Endothelial cell of umbilical vein (primary cell): Measurements from ENCODE around the gene POLE. TPM values are rescaled to one million over a fixed set of nuclear protein-coding genes. Genes with fewer than 3 reads are reported as not detected.

ENCODE experiments used
- BruUV-seq: library from RNA; stranded (reverse); fragments of 400-500 nt; replicated peaks from 2 replicates; lab custom pipeline; 2021; lab: Mats Ljungman, UMichigan
- CTCF ChIA-PET: fragments of 300-600, 350-600 bp; sonication (Branson Sonifier 250); formaldehyde crosslinking; loops from one replicate; lab custom pipeline; 2021; ENCODE audit warnings: antibody characterized with exemption, inconsistent platforms; lab: Charles Lee
- POLR2A ChIA-PET: fragments of 300-600, 350-600 bp; sonication (Branson Sonifier 250); formaldehyde crosslinking; loops from one replicate; lab custom pipeline; 2021; ENCODE audit warnings: antibody characterized with exemption, inconsistent platforms; lab: Charles Lee
- DNase-seq: peaks from one replicate; pipeline ENCODE4 v3.0.0-alpha.2; 2011; ENCODE audit warnings: low read depth, low spot score
- FAIRE-seq: peaks from 2 replicates; lab custom pipeline; 2011; peaks lifted over from hg19 to GRCh38; lab: Jason Lieb, UNC
- H2AFZ ChIP-seq: 2 replicates; pipeline ENCODE4 v1.6.0; 2012; ENCODE audit warnings: low read depth, low read length, control low read depth, inconsistent platforms
- H3K27ac ChIP-seq: 2 replicates; pipeline ENCODE4 v1.5.1; 2011; ENCODE audit warnings: low read depth, mild to moderate bottlenecking, control low read depth, low read length, moderate library complexity; ENCODE audit not compliant: insufficient read depth
- H3K27me3 ChIP-seq, 2 experiments: 2 replicates each; pipeline versions ENCODE4 v1.6.0 to v1.6.1; 2011; ENCODE audit warnings: low read length in 2 of 2, mixed read lengths in 1 of 2; ENCODE audit not compliant: control insufficient read depth in 2 of 2, insufficient read depth in 2 of 2
- H3K36me3 ChIP-seq, 2 experiments: 2 replicates in 1 of 2; 3 replicates in 1 of 2; pipeline ENCODE4 v1.5.1; 2011; ENCODE audit warnings: low read length in 2 of 2, mild to moderate bottlenecking in 1 of 2, moderate library complexity in 1 of 2; ENCODE audit not compliant: control insufficient read depth in 2 of 2, insufficient read depth in 2 of 2; ENCODE audit errors: extremely low read depth in 1 of 2
- H3K4me1 ChIP-seq: 3 replicates; pipeline ENCODE4 v1.5.1; 2011; ENCODE audit warnings: mild to moderate bottlenecking, low read length; ENCODE audit not compliant: control insufficient read depth, insufficient read depth; ENCODE audit errors: extremely low read depth
- H3K4me2 ChIP-seq: 2 replicates; pipeline ENCODE4 v1.6.1; 2011; ENCODE audit warnings: low read length, control low read depth, mixed read lengths; ENCODE audit not compliant: insufficient read depth
- H3K4me3 ChIP-seq, 3 experiments: fragments of 200-600 bp in 1 of 3; sonication (generic), shearing (Covaris generic) in 1 of 3; replicated peaks in 1 of 3; 2 replicates each; pipeline ENCODE4 v1.5.1; 2011 to 2016; ENCODE audit warnings: control low read depth in 3 of 3, low read length in 3 of 3, mild to moderate bottlenecking in 2 of 3, inconsistent platforms in 1 of 3, low read depth in 1 of 3, moderate library complexity in 1 of 3; ENCODE audit not compliant: insufficient read depth in 1 of 3
- H3K79me2 ChIP-seq: 2 replicates; pipeline ENCODE4 v1.6.0; 2012; ENCODE audit warnings: low read length, inconsistent platforms; ENCODE audit not compliant: control insufficient read depth, insufficient read depth
- H3K9ac ChIP-seq: replicated peaks from 2 replicates; pipeline ENCODE3; 2011; ENCODE audit warnings: low read length, control low read depth; ENCODE audit not compliant: insufficient read depth; ENCODE audit errors: extremely low read depth
- H3K9me1 ChIP-seq: replicated peaks from 3 replicates; pipeline ENCODE4 v1.6.0; 2011; ENCODE audit warnings: mild to moderate bottlenecking, low read length; ENCODE audit not compliant: control insufficient read depth, insufficient read depth; ENCODE audit errors: extremely low read depth
- H3K9me3 ChIP-seq: replicated peaks from 2 replicates; pipeline ENCODE4 v1.5.1; 2012; ENCODE audit warnings: low read length, inconsistent platforms; ENCODE audit not compliant: control insufficient read depth, insufficient read depth
- H4K20me1 ChIP-seq: replicated peaks from 2 replicates; pipeline ENCODE3; 2011; ENCODE audit warnings: mild to moderate bottlenecking, low read length; ENCODE audit not compliant: control insufficient read depth, insufficient read depth; ENCODE audit errors: extremely low read depth
- CTCF ChIP-seq, 2 donors: IDR thresholded peaks; 1 replicate in 1 of 2; 2 replicates in 1 of 2; pipeline ENCODE4 v1.5.1; 2011; ENCODE audit warnings: low read length in 2 of 2, mild to moderate bottlenecking in 2 of 2, moderate library complexity in 2 of 2, control low read depth in 1 of 2, inconsistent platforms in 1 of 2, low read depth in 1 of 2; ENCODE audit not compliant: insufficient read depth in 1 of 2; ENCODE audit errors: extremely low read depth in 1 of 2
- EZH2 ChIP-seq: IDR thresholded peaks from 2 replicates; pipeline ENCODE4 v1.6.1; 2012; ENCODE audit warnings: borderline replicate concordance, low read depth, mild to moderate bottlenecking, moderate library complexity, low read length, inconsistent platforms; ENCODE audit not compliant: severe bottlenecking
- FOS ChIP-seq: IDR thresholded peaks from 2 replicates; pipeline ENCODE4 v1.6.1; 2011; ENCODE audit warnings: mild to moderate bottlenecking, low read length, moderate library complexity, borderline replicate concordance; ENCODE audit not compliant: insufficient read depth
- GATA2 ChIP-seq: IDR thresholded peaks from 2 replicates; pipeline ENCODE4 v1.7.0; 2011; ENCODE audit warnings: low read depth, mild to moderate bottlenecking, moderate library complexity, mixed read lengths, low read length; ENCODE audit not compliant: insufficient read length, insufficient read depth
- JUN ChIP-seq: IDR thresholded peaks from 2 replicates; pipeline ENCODE4 v1.6.1; 2011; ENCODE audit warnings: borderline replicate concordance, low read depth; ENCODE audit not compliant: insufficient read length, insufficient read depth
- MAX ChIP-seq: IDR thresholded peaks from 2 replicates; pipeline ENCODE4 v1.6.1; 2011; ENCODE audit not compliant: insufficient read depth, insufficient read length
- MYC ChIP-seq: IDR thresholded peaks from one replicate; pipeline ENCODE4 v1.6.1; 2011; ENCODE audit warnings: mild to moderate bottlenecking, low read depth, low read length
- POLR2A ChIP-seq: IDR thresholded peaks from 2 replicates; pipeline ENCODE4 v1.6.1; 2012; ENCODE audit warnings: low read depth, mild to moderate bottlenecking, control low read depth, low read length
- POLR2AphosphoS5 ChIP-seq: IDR thresholded peaks from 2 replicates; pipeline ENCODE4 v1.6.1; 2012; ENCODE audit warnings: low read depth, mild to moderate bottlenecking, control low read depth, low read length, moderate library complexity; ENCODE audit not compliant: insufficient read depth
- dilution Hi-C: fragments of 300-500 bp; cut with MboI; formaldehyde crosslinking; loops from one replicate; pipeline ENCODE4 v1.15.0; 2019; ENCODE audit warnings: low sequenced_read_pairs; ENCODE audit not compliant: extremely low pct_ligation_motif_present
- intact Hi-C: fragments of 100-400 bp; cut with micrococcal nuclease; formaldehyde crosslinking; loops from one replicate; pipeline ENCODE4 v1.10.0; 2022
- polyA plus RNA-seq, 4 experiments: library from polyadenylated mRNA; depleted of rRNA in 3 of 4; stranded (reverse) in 3 of 4; unstranded in 1 of 4; fragments of >200 nt; gene quantifications; 2 replicates each; pipeline versions ENCODE4 v1.2.1 to v1.2.3, GENCODE V29; 2011 to 2012; ENCODE audit warnings: missing spikeins in 1 of 4
- total RNA-seq: library from RNA; stranded (reverse); gene quantifications from 2 replicates; pipeline ENCODE4 v1.2.3, GENCODE V29; 2021

Gene POLE
- total and polyA plus RNA-seq, 2 donors (not counting 3 experiments of a cell fraction or from before 2014, with no cell fraction given) = 22.9 to 82.7 TPM

DNA sequence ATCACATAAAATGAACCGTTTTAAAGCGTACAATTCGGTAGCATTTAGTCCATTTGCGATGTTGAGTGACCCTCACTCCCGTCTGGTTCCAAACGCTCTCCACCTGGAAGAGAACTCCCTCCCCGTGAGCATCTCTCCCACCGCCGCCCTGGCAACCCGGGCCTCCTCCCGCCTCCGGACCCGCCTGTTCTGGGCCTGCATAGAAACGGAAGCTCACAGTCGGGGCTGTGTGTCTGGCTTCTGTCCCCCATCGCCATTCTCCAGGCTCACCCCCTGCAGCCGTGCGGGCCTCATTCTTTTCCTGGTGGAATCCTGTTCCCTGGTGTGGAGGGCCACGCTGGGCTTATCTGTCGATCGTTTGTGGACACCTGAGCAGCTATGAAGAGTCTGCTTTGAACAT is 94.1 kb downstream of the POLE start:
- dilution Hi-C loops = no loop called here
- TF ChIP-seq POLR2AphosphoS5 = no peak
- TF ChIP-seq GATA2 = no peak
- TF ChIP-seq EZH2 = no peak
- TF ChIP-seq MYC = no peak
- no peak for TF ChIP-seq POLR2A
- TF ChIP-seq FOS = no peak
- TF ChIP-seq JUN = no peak
- TF ChIP-seq CTCF (IDR thresholded peaks at IDR 0.05; ENCODE audit: extremely low read depth in 1 of 2, insufficient read depth in 1 of 2, low read depth in 1 of 2, low read length in 2 of 2) = no peak
- no peak for TF ChIP-seq MAX
- no peaks in the 10 kb centered on the region for H3K9me1 ChIP-seq
- no TSS peak for BruUV-seq
- H3K4me2 ChIP-seq = no peak overlapping the region
- H3K27ac ChIP-seq = no peak overlapping the region
- H3K4me3 ChIP-seq = no peak overlapping the region
- DNase-seq = no peak
- no peaks in the 10 kb centered on the region for H3K9me3 ChIP-seq
- H4K20me1 ChIP-seq = no peaks in the 10 kb centered on the region
- H3K36me3 ChIP-seq = no peaks in the 10 kb centered on the region
- no peaks in the 10 kb centered on the region for H3K4me1 ChIP-seq
- ChIA-PET CTCF (interaction anchor here (0.7 kb wide), 1 partner anchor 178 kb away, joined by 3 read pairs; no protein-coding TSS in a partner anchor), POLR2A (no interaction called here)
- no peak for FAIRE-seq
- no peaks in the 10 kb centered on the region for H3K27me3 ChIP-seq
- H3K9ac ChIP-seq = no peak overlapping the region
- intact Hi-C loops = no loop called here
- no peaks in the 10 kb centered on the region for H3K79me2 ChIP-seq
- no peak overlapping the region for H2AFZ ChIP-seq
